Kidney (tissue), 14 donors: ENCODE data around the gene GKN2. TPM values are rescaled to one million over a fixed set of nuclear protein-coding genes. Genes with fewer than 3 reads are reported as not detected.
"Not testable (repeated sequence)": the region's sequence is repeated elsewhere in the genome, so short reads cannot be mapped to it uniquely, and the experiment has no call there.

Experiments used
- DNase-seq, 5 donors: peaks; one replicate each; pipeline ENCODE4 v3.0.0-alpha.2; 2013 to 2020
- FAIRE-seq: peaks from 2 replicates; lab custom pipeline; 2012; peaks lifted over from hg19 to GRCh38; lab: Jason Lieb, UNC
- H3K27ac ChIP-seq, 2 donors: one replicate each; pipeline ENCODE4 v1.7.0; 2013; ENCODE audit warnings: low read depth in 2 of 2, low read length in 2 of 2, inconsistent platforms in 1 of 2
- H3K27me3 ChIP-seq: one replicate; pipeline ENCODE4 v1.7.1; 2013; ENCODE audit warnings: low read length, inconsistent platforms; ENCODE audit not compliant: control insufficient read depth, insufficient read depth
- H3K36me3 ChIP-seq, 3 donors: one replicate each; pipeline versions ENCODE4 v1.7.0 to v1.7.1; 2013; ENCODE audit warnings: low read length in 3 of 3, control low read depth in 1 of 3, inconsistent platforms in 1 of 3; ENCODE audit not compliant: insufficient read depth in 3 of 3, control insufficient read depth in 2 of 3
- H3K4me1 ChIP-seq, 3 donors: one replicate each; pipeline versions ENCODE4 v1.7.0 to v1.7.1; 2013; ENCODE audit warnings: low read length in 3 of 3, inconsistent platforms in 1 of 3, low read depth in 1 of 3; ENCODE audit not compliant: control insufficient read depth in 2 of 3, insufficient read depth in 2 of 3
- H3K4me3 ChIP-seq, 3 donors: one replicate each; pipeline versions ENCODE4 v1.7.0 to v1.8.1; 2013; ENCODE audit warnings: low read length in 3 of 3, control low read depth in 1 of 3, inconsistent platforms in 1 of 3
- H3K9ac ChIP-seq, 3 donors: one replicate each; pipeline versions ENCODE4 v1.7.0 to v1.7.1; 2013; ENCODE audit warnings: low read length in 3 of 3, control low read depth in 1 of 3, inconsistent platforms in 1 of 3
- H3K9me3 ChIP-seq, 3 donors: one replicate each; pipeline versions ENCODE4 v1.7.0 to v1.7.1; 2013; ENCODE audit warnings: low read length in 3 of 3, control low read depth in 1 of 3, inconsistent platforms in 1 of 3; ENCODE audit not compliant: control insufficient read depth in 2 of 3, insufficient read depth in 1 of 3
- CTCF ChIP-seq: IDR thresholded peaks from 3 replicates; pipeline ENCODE4 v1.5.1; 2012; ENCODE audit warnings: mild to moderate bottlenecking, moderate library complexity, borderline replicate concordance; ENCODE audit not compliant: insufficient read depth; ENCODE audit errors: extremely low read depth
- intact Hi-C: fragments of 100-400 bp; cut with DNase I; formaldehyde crosslinking; loops from one replicate; pipeline ENCODE4 v1.11.1; 2022
- polyA plus RNA-seq: library from polyadenylated mRNA; stranded (reverse); fragments of 350-450 nt; fragmentation: Illumina TruSeq; extraction: RNeasy Lipid Tissue Mini Kit (QIAGEN cat#74804); gene quantifications from one replicate; pipeline ENCODE4 v1.2.3, GENCODE V29; 2014; ENCODE audit warnings: low read depth, low replicate concordance; ENCODE audit not compliant: insufficient read depth
- total RNA-seq: library from RNA; stranded (reverse); fragmentation: NEBNext Ultra II Directional; extraction: Animal tissue kit (Norgen Biotek cat#: 25700); gene quantifications from one replicate; pipeline ENCODE4 v1.2.1, GENCODE V29; 2021
- donor health status: control.
- donor health status: control.
- donor health status: control.
- donor health status: control.
- donor health status: control.
- donor health status: DM: yes; HTN: yes; CAD: no.
- donor health status: Normal renal cell carcinoma (clear cell type).

Gene GKN2
- total and polyA plus RNA-seq, 2 donors from 2014 or later: not detected

GRCh38 chr2:68901199-68901514, 51.5 kb downstream of the GKN2 start:
- Histone ChIP-seq H3K27me3 (no peaks in the 10 kb centered on the region), H3K9me3 (no peaks in the 10 kb centered on the region), H3K9ac (no peak overlapping the region), H3K36me3 (no peaks in the 10 kb centered on the region), H3K27ac (no peak overlapping the region), H3K4me1 (no peaks in the 10 kb centered on the region), H3K4me3 (no peak overlapping the region)
- no peak for DNase-seq
- FAIRE-seq: no peak
- intact Hi-C loops: no loop called here
- TF ChIP-seq CTCF: no peak

GRCh38 chr2:68900496-68901198, 52.0 kb downstream of the GKN2 start:
- H3K4me3 ChIP-seq: no peak overlapping the region
- no peak overlapping the region for H3K27ac ChIP-seq
- no peaks in the 10 kb centered on the region for H3K36me3 ChIP-seq
- intact Hi-C loops: no loop called here
- H3K27me3 ChIP-seq: no peaks in the 10 kb centered on the region
- DNase-seq (no peak), FAIRE-seq (no peak)
- H3K9ac ChIP-seq: no peak overlapping the region
- TF ChIP-seq CTCF: no peak
- H3K4me1 ChIP-seq: no peaks in the 10 kb centered on the region
- no peaks in the 10 kb centered on the region for H3K9me3 ChIP-seq

- DNase-seq, H3K4me3 ChIP-seq, FAIRE-seq, H3K4me1 ChIP-seq, intact Hi-C loops, H3K27me3 ChIP-seq, H3K9ac ChIP-seq, H3K27ac ChIP-seq, H3K36me3 ChIP-seq, H3K9me3 ChIP-seq: not testable (repeated sequence)
Measured at GRCh38 chr2:68895981-68896380, 56.7 kb downstream of the GKN2 start.

Other genes with a start within 250 kb of the GKN2 start
- 20.4 TPM for gene ARHGAP25, start 218.1 kb downstream of the GKN2 start, total RNA-seq
- 6.3 TPM for gene ARHGAP25, start 218.1 kb downstream of the GKN2 start, polyA plus RNA-seq
- gene BMP10, start 81.5 kb downstream of the GKN2 start, total RNA-seq: not detected
- gene BMP10, start 81.5 kb downstream of the GKN2 start, polyA plus RNA-seq: not detected
- gene GKN1, start 21.7 kb upstream of the GKN2 start, total RNA-seq: not detected
- not detected for gene GKN1, start 21.7 kb upstream of the GKN2 start, polyA plus RNA-seq
- gene ANTXR1, start 60.3 kb upstream of the GKN2 start, total RNA-seq: 42.6 TPM
- 7.0 TPM for gene ANTXR1, start 60.3 kb upstream of the GKN2 start, polyA plus RNA-seq